Mesenteric fat pad (tissue), 1 donor: ENCODE data around the gene PRAMEF11. TPM values are rescaled to one million over a fixed set of nuclear protein-coding genes. Genes with fewer than 3 reads are reported as not detected.

ENCODE experiments used
- DNase-seq: peaks from one replicate; pipeline ENCODE4 v3.0.0-alpha.2; 2020; ENCODE audit warnings: low spot score
- total RNA-seq: library from RNA; stranded (reverse); fragmentation: NEBNext Ultra II Directional; extraction: Animal tissue kit (Norgen Biotek cat#: 25700); gene quantifications from one replicate; pipeline ENCODE4 v1.2.1, GENCODE V29; 2021
- donor health status: DM: yes; HTN: yes; CAD: no.

Gene PRAMEF11
- total RNA-seq, 1 donor from 2014 or later = not detected

GRCh38 chr1:12774801-12775345 is 56.3 kb downstream of the PRAMEF11 start:
- peak; percentile 41 for DNase-seq

Other genes starting within 250 kb of the PRAMEF11 start
- 495 TPM for gene DHRS3, start 213.2 kb downstream of the PRAMEF11 start, total RNA-seq
- gene AADACL4, start 187.3 kb downstream of the PRAMEF11 start, total RNA-seq = not detected
- 0.19 TPM for gene AADACL3, start 115.3 kb downstream of the PRAMEF11 start, total RNA-seq
- not detected for gene CFAP107, start 85.2 kb downstream of the PRAMEF11 start, total RNA-seq
- not detected for gene PRAMEF12, start 57.7 kb downstream of the PRAMEF11 start, total RNA-seq
- not detected for gene PRAMEF1, start 40.0 kb downstream of the PRAMEF11 start, total RNA-seq
- gene HNRNPCL1, start 17.3 kb upstream of the PRAMEF11 start, total RNA-seq = not detected
- gene PRAMEF2, start 25.7 kb upstream of the PRAMEF11 start, total RNA-seq = not detected
- gene PRAMEF4, start 54.8 kb upstream of the PRAMEF11 start, total RNA-seq = not detected
- not detected for gene PRAMEF10, start 66.9 kb upstream of the PRAMEF11 start, total RNA-seq
- not detected for gene PRAMEF7, start 85.2 kb upstream of the PRAMEF11 start, total RNA-seq
- not detected for gene PRAMEF6, start 116.2 kb upstream of the PRAMEF11 start, total RNA-seq
- gene PRAMEF27, start 225.2 kb upstream of the PRAMEF11 start, total RNA-seq = not detected
- not detected for gene HNRNPCL3, start 229.4 kb upstream of the PRAMEF11 start, total RNA-seq
- gene PRAMEF25, start 239.4 kb upstream of the PRAMEF11 start, total RNA-seq = not detected